Measurements from ENCODE around the gene GFRA3.
"Not testable (repeated sequence)": the region's sequence is repeated elsewhere in the genome, so short reads cannot be mapped to it uniquely, and the experiment has no call there.

Gene GFRA3, protein sequence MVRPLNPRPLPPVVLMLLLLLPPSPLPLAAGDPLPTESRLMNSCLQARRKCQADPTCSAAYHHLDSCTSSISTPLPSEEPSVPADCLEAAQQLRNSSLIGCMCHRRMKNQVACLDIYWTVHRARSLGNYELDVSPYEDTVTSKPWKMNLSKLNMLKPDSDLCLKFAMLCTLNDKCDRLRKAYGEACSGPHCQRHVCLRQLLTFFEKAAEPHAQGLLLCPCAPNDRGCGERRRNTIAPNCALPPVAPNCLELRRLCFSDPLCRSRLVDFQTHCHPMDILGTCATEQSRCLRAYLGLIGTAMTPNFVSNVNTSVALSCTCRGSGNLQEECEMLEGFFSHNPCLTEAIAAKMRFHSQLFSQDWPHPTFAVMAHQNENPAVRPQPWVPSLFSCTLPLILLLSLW

DNA sequence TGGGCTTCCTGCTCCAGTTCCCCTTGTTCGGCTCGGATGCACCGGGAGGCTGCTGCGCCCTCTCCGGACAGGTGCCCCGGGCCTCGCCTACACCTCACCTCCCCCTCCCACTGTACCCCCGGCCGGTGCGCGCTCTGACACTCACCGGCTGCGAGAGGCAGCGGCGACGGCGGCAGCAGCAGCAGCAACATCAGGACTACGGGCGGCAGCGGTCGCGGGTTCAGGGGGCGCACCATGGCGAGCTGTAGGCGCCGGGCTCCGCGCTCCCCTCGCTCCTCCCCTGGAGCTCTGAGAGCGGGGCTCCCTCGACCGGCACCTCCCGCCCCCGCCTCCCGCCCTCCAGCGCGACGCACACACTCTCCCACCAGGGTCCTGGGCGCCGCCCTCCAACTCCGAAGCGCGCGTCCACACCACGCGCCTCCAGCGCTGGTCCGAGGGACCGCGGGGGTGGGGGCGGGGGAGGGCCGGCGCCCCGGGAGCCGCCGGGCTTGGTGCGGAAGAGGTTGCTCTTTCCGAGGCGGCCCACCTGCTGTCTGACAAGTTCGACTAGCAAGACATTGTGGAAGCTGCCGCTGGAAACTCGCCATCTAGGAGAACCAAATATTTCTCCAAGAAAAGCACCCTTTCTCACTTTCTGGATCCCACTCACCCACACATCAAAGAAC, at the start of gene GFRA3:
GFRA3 (minus strand) TSS at position 433 of the 665 bp plus-strand sequence; CDS start at position 236, 197 bp downstream.
- DNase-seq: no peak

DNA sequence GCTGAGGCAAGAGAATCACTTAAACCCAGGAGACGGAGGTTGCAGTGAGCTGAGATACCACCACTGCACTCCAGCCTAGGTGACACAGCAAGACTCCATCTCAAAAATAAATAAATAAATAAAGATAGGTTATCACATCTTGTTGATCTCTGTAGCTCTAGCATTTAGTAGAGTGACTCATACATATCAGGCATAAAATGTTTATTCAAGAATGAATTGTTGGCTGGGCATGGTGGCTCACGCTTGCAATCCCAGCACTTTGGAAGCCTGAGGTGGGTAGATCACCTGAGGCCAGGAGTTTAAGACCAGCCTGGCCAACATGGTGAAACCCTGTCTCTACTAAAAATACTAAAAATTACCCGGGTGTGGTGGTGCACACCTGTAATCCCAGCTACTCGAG, 43.8 kb upstream of the GFRA3 start:
- DNase-seq: not testable (repeated sequence)

GRCh38 chr5:138316355-138316754, 41.9 kb upstream of the GFRA3 start:
- no peak for DNase-seq

DNA sequence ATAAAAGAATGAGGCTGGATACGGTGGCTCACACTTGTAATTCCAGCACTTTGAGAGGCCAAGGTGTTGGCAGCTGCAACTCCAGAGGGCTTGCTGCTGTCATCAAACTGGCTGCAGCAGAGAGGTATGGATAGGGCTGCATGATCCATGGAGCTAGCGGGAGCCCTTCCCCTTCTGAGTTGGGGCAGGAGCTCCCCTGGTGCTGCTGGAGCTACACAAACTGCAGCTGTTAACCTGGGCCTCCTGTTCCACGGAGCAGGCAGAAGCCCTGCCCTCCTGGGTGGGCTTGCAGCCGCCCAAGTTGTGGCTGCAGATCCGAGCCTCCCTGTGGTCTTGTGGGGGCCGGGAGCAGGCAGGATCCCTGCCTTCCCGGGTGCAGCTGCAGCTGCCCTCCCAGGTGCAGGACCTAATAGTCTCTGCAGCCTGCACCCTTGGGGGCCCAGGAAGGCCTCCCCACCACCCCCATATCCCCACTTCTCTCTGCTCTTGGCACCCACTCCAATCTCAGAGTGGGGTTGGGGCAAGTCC, 41.4 kb upstream of the GFRA3 start:
- DNase-seq: no peak

DNA sequence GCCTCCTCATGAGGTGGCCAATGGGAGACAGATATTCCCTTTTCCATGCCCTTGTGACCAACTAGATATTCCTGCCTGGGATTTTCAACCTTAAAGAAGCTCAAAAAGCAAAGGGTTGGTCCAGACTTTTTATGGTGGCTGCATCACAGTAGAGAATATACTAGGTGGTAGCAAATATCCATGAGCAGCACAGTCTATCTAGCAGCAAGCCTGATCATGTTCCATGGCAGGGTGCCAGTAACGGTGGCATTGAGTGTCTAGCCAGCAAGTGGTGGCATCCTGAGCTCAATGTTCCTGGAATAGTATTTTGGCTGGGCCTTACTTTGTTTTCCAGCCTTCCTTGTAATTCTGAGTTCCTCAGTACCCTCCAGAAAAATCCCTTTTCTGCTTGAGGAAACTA, 31.4 kb upstream of the GFRA3 start:
- DNase-seq: no peak

- no peak for DNase-seq
These were observed 29.0 kb upstream of the GFRA3 start for GRCh38 chr5:138303372-138303771.

GRCh38 chr5:138289296-138289695, 14.9 kb upstream of the GFRA3 start:
- no peak for DNase-seq

DNA sequence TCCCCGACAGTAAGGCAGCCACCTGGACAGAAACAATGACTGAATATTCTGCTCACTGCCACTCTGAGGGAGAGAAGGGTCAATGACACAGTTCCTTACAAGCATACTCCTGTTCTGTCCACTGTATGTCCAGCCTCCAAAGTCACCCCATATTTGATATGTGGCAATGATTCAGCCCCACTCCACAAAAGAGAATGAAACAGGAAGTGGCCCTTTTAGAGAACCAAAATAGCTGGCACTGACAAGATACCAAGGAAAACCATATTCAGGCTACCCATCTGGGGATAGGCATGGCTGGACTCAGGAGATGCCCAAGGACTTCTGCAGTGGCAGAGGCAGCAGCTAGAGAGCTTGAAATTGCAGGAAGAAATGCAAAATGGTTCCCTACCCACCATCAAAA, 12.8 kb upstream of the GFRA3 start:
- DNase-seq: no peak

DNA sequence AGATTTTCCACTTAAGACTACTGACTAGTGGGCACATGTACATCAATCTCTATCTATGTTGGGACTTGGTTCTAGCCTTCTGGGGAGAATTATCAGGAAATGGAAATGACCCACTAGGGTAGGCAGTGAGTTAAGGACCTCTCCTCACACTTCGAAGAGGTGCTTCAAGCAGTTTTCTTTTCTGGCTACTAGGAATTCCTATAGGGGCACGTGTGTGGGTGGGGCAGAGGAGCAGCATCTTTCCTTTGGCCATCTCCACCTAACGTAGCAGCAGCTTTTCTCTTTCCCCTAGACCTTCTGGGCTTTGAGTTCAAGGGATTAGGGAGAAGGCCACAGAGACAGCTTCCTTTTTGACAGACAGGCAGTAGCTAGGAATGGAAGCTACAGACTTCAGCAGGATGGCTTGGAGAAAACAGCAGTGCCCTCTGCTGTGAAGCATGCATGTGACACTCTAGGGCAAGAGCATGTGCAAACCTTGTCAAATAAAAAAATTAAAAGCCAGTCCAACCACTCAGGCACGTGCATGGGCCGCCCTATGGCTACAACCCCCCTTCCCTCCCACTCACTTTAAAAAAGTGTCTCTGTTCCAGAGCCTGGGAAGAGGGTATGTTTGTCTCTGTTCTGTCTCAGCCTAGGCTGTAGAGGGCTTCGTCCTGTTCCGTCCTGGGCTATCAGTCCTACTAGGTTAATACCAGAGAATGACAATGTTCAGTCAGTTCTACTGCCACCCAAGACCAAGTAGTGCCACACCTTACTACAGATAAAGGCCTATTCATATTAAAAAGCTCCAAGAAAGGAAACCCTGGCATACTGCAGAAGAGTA, 8.7 kb upstream of the GFRA3 start:
- DNase-seq: no peak

DNA sequence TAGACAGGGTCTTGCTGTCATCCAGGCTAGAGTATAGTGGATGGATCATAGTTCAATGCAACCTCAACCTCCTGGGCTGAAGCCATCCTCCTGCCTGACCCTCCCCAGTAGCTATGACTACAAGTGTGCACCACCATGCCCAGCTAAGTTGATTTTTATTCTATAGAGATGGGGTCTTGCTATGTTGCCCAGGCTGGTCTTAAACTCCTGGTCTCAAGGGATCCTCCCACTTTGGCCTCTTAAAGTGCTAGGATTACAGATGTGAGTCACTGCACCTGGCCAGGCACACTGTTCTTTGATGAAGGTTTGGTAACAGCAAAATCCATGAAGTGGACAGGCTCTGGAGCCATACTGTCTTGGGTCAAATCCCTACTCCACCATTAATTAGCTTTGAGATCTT, 6.5 kb upstream of the GFRA3 start:
- no peak for DNase-seq

DNA sequence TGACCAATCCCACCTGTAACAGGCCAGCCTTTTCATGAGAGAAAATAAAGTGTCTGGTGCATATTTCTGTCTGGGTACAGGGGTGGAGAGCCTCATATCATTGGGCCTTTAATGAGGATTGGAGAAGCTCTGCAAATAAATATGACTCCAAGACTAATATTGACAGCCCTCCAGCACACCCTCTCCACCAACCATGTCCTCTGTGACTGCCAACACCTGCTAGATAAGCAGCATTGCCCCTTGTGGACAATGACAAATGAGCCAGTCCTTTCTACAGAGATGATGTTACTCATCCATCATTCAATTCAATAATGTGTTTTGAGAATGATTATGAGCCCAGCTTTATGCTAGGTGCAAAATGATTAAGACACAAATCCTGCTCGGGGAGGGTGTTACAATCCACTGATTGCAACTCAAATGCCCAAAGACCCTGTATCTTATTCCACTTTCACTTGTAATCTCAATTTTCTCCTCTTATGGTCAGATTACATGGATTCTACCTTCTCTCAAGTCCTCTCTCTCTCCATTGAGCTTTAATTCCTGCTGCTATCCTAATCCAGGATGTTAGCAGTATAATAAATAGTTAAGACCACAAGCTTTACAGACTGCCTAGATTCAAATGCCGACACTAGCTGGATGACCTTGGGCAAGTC, 2.1 kb upstream of the GFRA3 start:
- no peak for DNase-seq

GRCh38 chr5:138275895-138276294, 1.5 kb upstream of the GFRA3 start:
- no peak for DNase-seq

DNA sequence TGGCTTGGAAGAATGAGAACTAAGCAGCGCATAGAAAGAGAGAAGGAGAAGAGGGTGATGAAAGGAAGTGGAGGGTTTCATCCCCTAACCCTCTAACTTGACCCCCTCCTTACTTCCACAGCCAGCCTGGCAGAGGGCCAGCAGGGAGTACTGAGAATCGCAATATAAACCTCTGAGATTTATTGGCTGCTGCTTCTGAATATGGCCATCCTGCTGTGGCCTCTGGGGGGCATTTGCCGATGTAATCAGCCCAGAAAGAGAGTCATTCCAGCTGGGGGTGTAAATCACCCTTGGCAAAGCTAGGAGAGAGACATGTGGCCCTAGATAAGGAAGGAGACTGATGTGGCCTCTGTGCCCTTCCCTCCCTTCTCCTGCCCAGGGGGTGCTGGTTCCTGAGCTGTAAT, 960 bp upstream of the GFRA3 start:
- DNase-seq: no peak

DNA sequence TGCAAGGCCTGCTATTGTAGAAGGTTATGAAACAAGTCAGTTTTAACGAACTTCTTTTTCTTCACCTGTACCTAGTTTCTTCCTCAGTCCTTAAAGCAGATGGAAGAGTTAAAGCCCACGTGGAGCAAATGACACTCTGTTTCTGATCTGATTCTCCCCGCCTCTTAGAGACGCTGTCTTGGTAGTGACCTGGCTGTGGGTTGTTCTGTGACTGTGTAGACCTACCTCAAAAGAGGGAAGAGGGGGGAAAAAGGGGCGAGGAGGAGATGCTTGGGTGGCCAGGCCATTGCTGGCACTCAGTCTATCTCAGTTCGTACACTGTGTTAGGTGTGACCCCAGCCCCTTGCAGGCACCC, 610 bp downstream of the GFRA3 start:
- DNase-seq: no peak

- DNase-seq: no peak
These were observed 1.7 kb downstream of the GFRA3 start for GRCh38 chr5:138272681-138273080.

DNA sequence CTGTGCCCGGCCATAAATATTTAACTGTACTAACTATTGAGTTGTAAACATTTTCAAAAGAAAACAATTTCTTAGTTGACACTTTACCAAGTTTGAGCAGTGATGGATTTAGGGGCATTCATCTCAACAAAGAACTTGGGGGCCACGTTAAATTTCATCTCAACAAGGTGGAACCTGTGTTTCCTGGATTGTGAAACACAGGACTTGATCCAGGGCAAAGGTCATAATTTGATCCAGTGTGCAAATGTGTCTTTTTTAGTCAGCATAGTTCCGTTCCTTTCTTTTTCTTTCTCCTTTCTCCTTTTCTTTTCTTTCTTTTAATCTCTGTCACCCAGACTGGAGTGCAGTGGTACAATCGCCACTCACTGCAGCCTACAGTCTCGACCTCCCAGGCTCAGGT, 3.1 kb downstream of the GFRA3 start:
- DNase-seq: no peak

DNA sequence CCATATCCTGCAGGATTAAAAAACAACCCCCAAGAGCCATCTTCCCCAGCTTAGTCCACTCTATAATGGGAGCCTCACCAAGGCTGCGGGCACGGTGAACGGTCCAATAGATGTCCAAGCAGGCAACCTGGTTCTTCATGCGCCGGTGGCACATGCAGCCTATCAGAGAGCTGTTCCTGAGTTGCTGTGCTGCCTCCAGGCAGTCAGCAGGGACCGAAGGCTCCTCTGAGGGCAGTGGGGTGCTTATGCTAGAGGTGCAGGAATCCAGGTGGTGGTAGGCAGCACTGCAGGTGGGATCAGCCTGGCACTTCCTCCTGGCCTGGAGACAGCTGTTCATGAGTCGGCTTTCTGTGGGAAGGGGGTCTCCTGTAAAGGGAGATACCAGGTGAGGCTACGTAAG, 10.2 kb downstream of the GFRA3 start:
- DNase-seq: no peak

- no peak for DNase-seq
These were observed 10.8 kb downstream of the GFRA3 start for GRCh38 chr5:138263581-138263980.

DNA sequence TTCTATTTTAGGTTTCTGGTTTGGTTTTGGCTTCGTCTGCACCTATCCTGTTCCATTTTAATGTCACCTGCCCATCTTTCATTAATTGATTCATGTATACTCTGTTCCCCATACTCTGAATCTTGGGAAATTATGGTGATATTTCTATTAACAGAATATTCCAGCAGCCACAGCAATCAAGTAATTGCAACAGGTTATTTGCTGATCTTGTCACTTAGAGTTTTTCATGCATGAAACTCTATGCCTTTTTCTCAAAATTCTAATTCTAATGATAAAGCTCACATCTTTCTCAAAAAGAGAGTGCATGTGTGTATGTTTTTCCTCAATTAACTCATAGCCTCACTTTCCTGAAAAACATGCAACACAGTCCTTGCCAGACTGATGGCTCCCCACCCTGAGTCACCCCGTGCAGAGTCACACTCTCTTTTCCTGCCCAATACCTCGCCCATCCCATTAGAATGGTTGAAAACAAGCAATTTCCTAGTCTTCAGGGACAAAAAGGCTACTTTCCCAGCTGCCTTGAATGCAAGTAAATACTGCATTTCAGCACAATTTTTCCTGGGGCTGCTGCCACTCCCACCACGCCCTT, 15.6 kb downstream of the GFRA3 start:
- DNase-seq: no peak

DNA sequence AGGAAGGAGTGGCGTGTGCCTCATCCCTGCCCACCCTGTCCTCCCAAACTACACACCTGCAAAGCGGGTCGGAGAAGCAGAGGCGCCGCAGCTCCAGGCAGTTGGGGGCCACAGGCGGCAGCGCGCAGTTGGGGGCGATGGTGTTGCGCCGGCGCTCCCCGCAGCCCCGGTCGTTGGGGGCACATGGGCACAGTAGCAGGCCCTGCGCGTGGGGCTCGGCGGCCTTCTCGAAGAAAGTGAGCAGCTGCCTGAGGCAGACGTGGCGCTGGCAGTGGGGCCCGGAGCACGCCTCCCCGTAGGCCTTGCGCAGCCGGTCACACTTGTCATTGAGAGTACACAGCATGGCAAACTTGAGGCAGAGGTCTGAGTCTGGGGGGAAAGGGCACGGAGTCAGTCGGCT, 16.8 kb downstream of the GFRA3 start:
- no peak for DNase-seq

GRCh38 chr5:138252944-138253343, 21.5 kb downstream of the GFRA3 start:
- no peak for DNase-seq

GRCh38 chr5:138247800-138248199, 26.6 kb downstream of the GFRA3 start:
- not testable (repeated sequence) for DNase-seq

DNA sequence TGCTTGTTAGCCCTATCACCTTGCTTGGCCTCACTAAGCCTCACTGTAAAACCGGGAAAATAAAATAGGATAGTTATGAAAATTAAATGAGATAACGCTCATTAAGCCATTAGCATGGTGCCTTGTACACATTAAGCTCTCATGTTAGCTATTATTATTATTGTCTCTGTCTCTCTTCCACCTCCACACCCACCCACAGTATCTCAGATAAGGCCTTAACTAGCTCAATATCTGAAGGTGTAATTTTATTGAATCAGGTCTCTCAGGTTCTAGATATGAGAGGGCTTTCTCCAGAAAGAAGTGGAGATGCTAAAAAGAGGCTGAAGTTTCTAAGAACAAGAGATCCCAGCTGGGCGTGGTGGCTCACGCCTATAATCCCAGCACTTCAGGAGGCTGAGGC, 27.6 kb downstream of the GFRA3 start:
- DNase-seq: no peak
